GM21515 (cell line): ENCODE measurements around the gene GRB10.
"Not testable (repeated sequence)": the region's sequence is repeated elsewhere in the genome, so short reads cannot be mapped to it uniquely, and the experiment has no call there.

Experiments
- ATAC-seq: cut with Tn5 transposase; IDR thresholded peaks from one replicate; pipeline ENCODE4 v1.9.1; 2021; ENCODE audit not compliant: unreplicated experiment

GRB10 gene

DNA sequence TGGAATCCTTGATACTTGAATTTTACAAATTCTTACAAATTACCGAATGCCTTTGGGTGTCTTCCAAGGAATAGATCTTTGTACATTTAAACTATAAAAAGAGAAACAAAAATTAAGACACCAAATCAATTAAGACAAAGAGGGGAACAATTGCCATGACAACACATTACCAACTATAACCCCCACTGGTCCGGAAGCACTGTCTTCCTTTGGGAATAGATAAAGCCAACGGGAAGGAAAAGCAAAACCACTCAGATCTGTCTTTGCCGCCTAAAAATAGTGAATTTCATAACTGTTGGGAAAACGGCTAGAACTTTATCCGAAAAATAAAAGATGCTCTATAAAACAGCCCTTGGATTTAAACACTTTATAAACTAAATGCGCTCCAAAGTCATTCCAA, 37.4 kb downstream of the GRB10 start:
- no peak for ATAC-seq

DNA sequence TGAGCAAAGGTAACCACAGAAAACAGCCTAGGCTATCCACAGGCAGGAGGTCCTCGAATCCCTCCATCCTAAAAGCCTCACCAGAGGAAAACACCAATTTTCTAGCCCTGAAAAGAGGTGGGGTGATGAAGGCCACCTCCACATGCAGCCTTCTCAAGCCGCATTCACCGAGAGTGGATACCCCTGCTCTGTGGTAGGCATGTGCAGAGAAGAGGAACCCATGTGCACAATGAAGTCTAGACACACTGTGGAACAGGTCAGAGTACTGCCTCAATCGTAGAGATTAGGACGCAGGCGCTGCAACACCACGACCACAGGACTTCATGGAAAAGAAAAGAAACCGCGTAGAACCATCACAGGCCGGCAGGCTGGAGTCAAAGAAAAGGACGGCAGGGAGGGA, 38.8 kb downstream of the GRB10 start:
- no peak for ATAC-seq

DNA sequence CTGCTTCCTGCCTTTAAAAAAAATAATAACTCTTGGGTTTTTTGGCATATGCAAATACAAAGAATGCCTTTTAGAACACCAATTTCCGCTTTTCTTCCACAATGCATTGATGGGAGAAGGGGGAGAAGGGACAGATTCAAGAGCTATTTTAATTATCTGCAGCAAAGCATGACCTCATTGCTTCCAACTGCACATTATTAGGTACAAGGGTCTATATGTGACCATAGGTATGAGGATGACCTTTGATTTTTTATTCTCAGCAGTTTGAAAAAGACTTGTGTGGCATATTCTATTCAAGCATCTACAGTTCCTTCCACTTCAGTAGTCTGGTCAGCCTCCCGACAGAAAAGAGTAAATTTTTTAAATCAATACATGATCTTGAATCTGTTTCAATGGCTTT, 39.7 kb downstream of the GRB10 start:
- ATAC-seq = no peak

DNA sequence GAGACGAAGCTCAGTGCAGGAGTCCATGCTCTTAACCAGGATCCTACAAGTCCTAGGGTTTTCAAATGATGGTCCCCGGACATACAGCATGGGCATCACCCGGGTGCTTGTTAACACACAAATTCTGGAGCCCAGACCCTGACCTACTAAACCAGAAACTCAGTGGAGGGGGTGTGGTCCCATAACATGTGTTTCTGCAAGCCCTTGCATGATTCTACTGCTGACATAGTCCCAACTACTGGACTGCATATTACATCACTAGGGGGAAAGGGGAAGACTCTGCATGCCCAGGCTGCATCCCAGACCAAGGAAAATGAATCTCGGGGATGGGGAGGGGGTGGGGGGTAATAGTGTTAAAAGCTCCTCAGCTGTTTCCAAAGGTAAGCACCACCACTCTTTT, 40.3 kb downstream of the GRB10 start:
- ATAC-seq = no peak

DNA sequence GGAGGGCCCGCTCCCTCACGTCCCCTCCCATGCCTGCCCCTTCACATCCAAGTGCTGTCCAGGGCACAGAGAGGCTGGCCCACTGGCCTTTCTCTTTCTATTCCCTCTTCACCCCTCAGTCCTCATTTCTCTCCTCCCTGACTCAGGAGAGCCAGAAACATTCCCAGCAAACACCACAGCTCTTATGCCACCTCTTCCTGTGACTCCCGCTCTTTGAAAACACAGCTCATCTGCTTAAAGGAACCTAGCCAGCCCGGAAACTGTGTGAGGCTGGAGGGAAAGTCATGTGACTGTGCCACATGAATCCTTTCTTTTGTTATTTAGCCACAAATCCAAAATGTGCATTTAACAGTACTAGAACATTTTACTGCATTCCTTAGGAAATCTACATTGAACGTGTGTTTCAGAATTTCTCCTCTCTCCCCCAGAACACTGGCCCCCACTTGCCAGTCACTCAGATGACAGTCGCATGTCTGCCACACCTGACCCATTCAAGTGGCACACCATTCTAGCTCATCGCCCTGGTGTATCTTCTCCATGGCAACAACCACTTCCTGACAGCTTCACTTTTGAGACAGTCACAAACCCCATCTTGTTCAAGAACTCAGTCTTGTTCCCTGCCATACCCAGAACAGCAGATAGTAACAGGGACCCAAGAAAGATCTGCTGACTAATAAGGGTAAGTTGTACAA, 42.8 kb downstream of the GRB10 start:
- ATAC-seq = no peak

DNA sequence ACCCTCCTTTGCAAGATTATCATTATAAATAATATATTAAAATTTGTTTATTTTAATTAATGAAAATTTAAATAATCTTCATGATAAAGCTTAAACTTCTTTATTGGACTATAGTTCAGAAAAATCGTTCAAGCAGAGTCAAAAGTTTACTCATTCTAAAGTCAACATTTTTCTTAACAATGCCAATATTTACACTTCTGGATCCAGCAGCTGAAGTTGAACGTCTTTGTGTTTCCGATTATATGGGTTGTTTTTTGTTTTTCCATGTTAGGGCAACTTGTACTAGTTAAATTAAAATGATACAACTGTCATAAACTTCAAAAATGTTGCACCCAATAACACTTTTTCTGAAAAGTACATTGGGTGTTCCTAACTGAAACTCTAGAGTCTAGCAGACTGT, 43.8 kb downstream of the GRB10 start:
- no peak for ATAC-seq

DNA sequence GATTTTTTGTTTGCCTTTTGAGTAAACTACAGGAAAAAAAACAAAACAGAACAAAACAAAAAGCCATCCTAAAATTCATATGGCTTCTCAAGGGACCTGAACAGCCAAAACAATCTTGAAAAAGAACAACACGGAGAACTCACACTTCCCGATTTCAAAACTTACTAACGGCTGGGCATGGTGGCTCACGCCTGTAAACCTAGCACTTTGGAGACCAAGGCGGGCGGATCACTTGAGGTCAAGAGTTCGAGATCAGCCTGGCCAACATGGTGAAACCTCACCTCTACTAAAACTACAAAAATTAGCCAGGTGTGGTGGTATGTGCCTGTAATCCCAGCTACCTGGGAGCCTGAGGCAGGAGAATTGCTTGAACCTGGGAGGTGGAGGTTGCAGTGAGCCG, 46.9 kb downstream of the GRB10 start:
- ATAC-seq = not testable (repeated sequence)

DNA sequence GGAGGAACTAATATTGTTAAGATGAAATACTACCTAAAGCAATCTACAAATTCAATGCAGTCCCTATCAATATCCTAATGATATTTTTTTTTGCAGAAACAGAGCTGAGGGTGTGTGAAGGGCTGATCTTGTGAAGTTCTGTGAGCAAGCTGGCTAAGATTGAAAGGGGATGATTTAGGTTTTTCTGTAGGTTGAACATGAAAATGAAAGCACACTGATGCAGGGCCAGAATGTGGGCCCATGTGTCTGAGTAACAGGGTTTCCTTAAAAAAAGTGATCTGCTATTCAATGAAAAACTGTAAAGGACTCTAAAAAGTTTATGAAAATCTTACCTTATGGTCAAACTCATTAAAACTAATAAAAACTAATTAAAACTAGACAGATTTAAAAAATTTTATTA, 47.4 kb downstream of the GRB10 start:
- no peak for ATAC-seq

DNA sequence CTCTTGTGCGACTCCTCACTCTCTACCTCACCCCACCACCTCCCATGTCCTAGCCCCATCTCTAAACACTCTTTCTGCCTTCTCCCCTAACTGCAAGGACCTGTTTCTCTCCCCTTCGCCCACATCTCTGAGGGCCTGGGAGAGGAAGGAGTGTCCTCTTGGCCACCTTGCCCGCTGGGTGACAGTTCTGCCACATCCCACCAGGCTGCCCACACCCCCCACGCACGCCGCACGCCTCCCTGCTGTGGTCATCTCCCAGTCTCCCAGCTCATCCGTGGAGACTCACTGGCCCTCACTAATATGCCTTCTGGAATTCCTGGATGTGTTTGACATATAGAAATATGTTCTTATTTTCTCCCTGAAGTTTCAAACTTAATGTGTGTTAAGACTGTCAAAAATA, 48.5 kb downstream of the GRB10 start:
- no peak for ATAC-seq

DNA sequence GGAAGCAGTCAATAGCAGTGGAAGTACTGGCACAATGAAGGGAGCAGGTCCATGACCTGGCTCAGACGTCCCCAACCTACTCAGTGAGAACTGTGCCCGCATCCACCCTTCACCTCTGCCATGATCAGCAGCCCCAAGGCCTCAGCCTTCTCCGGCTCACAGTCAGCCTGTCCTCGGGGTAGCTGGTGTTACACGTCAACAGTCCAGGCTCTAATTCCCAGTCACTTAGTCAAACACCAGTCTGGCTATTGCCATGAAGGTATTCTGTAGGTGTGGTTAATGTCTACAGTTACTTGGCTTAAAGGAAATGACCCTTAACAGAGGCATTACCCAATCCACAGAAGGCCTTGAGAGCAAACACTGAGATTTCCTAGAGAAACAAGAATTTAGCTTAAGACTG, 49.1 kb downstream of the GRB10 start:
- ATAC-seq = no peak

DNA sequence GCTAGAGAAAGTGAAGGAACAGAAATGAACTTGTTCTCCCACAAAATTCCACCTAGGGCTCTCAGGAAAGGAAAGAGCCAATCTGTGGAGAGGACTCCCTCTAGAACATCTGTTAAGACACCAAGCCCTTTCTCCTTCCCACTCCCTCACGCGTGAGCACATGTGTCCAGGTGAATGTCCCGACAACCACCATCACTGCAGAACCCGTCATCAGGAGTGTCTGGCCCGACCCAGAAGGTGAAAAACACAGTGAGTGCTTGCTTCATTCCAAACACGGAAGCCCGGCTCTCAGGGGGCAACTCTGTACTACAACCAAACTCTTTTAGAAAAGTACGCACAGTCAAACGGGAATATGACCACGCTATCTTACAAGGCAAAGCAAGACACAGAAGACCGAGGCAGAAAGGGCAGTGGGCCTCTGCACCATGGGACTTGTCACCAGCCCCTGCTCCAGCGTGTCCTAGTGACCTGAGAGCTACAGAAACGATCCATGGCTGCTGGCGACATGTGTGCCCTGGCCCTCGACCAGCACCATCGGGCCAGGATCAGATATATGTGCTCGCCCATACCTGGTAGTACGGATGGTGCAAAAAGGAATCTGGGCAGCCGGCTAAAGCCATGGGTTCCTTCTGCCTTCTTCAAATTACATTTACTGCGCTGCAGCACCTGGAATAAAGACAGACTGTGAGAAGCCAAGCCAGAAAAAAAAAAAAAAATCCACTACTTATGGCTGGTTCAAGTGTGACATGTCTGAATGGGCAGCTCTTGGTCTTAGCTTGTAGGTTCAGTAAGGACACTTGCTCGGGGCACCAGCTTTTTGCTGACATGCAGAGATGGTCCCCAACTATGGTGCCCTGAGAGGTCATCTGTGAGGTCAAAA, 50.8 kb downstream of the GRB10 start:
- no peak for ATAC-seq

DNA sequence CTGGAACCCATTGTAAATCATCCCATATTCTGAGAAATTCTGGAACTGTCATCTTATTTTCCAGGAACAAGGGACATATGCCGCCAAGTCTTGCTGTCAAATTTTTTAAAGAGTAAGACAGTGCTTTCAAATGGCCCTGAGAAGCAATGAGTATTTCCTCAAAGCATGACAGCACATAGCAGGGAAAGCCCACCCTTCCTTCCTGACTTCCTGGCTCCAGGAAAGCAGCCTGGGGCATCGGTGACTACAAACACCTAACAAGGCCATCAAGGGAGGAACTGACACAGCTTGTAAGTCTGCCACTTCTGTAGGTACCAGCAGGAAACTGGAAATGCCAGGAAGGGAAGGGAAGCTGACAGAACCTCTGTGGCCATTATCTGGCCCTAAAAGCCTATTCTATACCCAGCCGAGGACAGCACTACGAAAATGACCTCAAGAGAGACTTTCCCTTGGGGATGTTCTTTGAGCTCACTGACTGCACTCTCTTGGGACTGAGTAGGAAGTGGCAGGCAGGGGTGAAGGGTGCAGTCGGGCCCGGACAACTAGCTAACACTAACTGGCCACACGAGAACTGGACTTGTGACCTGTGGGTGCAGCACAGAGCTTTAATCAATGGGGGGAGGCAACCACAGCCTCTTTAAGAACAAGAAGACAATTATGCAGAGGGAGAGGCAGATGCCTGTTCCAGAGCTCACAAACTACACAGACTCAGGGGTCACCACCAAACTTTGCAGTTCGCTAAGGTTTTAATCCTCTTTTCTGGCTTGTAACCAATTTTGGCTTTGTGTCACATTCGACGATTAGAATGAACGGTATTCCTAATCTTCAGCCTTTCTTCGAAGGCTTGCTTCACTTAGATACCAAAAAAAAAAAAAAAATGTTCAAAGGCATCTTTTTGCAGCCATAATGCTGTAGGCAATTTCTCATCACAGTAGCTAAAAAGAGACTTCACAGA, 52.0 kb downstream of the GRB10 start:
- no peak for ATAC-seq

DNA sequence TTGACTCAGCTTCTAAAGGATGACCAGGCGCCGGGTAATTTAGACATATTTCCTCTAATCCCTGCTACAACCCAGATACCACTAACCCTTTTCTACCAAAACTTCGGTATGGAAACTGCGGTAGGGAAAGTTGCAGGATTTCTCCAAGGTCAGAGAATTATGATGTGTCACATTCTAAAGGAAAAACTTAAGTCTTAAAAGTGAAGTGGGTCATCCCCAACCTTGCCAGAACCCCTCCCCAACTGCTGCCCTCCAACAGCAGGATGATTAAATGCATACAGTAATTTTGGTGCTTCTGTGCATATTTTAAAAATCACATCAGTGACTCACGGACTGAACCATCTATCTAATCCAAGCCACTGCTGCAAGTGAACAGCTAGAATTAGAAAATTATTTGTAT, 52.7 kb downstream of the GRB10 start:
- ATAC-seq = no peak

DNA sequence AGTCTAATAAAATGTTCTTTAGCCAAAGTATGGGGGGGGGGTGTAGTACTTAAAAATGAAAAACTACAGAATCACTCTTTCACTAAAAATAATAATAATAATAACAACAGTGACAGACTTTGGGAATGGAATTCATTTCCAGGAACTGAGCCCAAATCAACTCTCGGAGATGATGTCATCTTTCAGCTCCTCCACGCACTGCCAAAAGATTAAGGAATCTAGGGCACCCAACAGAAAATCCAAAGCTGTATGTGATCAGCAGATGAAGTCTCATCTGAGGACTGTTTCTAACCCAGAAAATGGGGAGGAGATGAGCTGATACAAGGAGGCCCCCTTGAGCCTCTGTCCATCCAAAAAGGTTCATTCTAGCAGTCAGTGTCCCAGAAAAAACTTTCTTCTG, 54.5 kb downstream of the GRB10 start:
- no peak for ATAC-seq

DNA sequence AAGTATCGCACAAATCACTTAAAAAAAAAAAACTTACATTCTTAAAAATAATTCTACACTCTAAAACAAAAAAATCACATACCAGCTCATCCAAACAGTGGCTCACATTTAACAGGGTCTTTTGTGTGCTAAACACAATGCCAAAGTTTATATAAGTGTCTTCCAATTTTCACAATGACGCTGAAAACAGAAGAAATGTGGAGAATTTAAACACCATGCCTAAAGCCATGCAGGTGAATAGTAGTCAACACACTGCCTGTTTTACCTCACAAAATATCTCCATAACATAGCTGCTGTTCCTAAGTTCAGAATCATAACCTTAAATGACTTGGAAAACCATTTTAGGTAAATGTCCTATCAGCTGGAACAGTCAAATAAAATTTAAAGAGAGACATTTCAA, 55.0 kb downstream of the GRB10 start:
- ATAC-seq = no peak

DNA sequence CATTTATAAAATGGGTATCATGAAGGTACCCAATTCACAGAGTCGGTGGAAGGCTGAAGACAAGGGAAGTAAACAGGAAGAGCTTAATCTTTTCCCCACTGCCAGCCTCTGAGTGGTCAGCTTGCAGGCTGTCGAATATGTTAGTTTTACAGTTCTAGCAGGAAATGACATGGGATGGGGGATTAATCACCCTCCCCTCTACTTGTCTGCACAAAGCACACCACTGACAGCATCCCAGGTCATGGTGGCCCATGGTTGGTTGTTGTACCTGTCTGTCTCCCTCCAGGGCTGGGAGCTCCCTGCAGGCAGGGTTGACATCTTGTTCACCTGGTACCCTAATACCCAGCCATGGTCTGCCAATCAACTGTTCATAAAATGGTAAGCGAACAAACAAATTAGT, 55.6 kb downstream of the GRB10 start:
- ATAC-seq = no peak

DNA sequence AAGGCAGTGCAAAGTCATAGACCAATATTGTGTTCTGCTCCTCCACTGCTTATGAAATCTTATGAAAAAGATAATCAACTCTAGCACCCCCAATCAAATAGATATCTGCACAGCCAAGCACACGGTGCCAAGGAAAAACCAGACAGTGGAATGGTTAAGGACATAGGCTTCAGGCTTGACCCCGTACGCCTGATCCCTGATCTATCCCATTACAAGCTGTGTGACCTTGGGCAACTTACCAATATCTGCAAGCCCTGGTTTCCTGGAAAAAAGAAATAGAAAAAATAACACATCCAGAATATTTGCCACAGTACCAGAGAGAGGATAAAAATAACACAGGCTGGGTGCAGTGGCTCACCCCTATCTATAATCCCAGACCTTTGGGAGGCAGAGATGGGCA, 56.9 kb downstream of the GRB10 start:
- ATAC-seq = no peak

DNA sequence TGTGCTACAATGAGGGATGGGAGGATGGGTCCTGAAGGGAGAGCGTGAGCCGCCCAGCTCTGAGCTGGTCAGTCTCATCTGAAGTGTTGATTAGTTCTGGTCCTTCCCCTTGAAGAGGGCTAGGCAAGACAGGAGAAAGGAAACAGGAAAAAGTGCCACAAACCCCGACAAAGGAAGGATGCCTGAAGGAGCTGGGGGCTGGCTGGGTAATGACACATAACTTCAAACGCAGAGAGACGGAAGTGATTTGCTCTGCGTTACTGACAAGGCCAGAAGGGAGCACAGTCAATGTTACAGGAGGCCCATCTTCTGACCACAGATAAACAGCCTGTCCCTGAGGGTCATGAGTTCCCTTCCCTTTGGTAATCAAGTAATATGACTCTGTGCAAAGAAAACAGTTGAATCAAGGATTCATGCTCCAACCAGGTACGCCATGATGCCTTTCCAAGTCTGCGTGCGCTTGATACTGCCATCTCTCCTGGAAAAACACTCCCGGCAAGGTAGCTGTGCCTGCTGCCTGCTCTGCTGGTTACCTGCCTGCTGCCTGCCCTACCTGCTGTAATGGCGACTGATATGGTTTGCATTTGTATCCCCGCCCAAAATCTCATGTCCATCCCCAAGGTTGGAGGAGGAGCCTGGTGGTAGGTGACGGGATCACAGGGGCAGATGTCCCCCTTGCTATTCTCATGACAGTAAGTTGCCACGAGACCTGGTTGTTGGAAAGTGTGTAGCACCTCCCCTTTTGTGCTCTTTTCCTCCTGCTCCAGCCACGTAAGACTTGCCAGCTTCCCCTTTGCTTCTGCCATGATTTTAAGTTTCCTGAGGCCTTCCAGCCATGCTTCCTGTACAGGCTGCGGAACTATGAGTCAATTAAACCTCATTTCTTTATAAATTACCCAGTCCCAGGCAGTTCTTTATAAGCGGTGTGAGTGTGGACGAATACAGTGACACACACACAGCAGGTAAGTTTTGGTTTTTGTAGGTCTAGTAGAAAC, 57.9 kb downstream of the GRB10 start:
- no peak for ATAC-seq

DNA sequence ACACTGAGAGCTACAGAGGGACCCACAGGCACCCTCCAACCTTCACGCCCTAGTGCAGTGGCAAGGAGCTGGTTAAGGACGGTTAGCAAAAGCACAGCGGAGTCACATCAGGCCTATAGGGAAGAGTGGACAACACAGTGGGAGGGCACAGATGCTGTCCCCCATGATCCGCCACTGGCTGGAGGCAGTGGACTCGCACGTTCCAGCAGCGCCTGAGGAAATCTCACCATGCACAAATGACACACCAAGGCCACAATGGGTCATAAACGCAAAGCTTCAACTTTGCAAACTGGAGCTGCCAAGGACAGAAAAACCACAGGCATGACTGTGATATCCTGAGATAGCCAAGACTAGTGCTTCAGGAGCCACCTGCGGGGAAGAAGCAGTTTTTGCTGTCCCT, 58.8 kb downstream of the GRB10 start:
- ATAC-seq = no peak

DNA sequence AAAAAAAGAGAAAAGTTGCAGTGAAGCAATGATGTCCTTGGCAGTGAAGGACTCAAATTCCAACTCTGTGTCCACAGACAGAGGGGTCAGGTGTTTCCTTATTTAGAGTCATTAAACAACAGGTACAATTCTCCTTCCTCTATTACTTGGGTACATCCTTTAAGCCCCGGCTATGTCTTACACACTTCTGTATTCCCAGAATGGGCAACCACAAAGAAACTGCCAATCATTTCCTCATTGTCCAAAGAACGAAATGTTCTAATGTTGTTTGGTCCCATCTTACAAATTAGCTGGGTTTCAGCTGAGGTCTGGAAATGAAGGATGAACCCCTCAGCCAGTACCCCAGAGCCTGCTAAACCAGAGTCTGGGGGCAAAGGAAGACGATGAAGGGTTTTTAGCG, 59.5 kb downstream of the GRB10 start:
- ATAC-seq = no peak
